ENCODE results near the gene TUT4.

TUT4 gene

DNA sequence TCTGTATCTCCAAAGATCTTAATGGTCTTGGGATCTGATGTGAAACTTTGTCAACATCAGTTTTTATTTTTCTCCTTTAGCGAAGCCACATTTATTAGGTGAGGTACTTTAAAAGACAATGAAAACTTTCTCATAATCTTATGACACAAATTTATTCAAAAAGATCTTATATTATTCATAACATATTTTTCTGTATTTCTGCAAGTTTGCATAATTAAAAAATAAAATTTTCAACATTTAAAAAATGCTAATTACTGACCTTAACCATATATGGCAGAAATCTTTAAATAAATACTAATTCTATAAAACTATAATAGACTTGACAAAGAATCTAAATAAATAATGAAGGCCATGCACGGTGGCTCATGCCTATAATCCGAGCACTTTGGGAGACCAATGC lies 75.9 kb downstream of the TUT4 start:
- no peak for ATAC-seq
- H3K9me3 Mint-ChIP-seq: no peaks in the 10 kb centered on the region
- peaks cover 22% of the 10 kb centered on the region for H3K36me3 Mint-ChIP-seq
- H3K27ac Mint-ChIP-seq: no peak overlapping the region
- H3K4me3 Mint-ChIP-seq: no peak overlapping the region
- H3K27me3 Mint-ChIP-seq: no peaks in the 10 kb centered on the region
- H3K4me1 Mint-ChIP-seq: no peaks in the 10 kb centered on the region

DNA sequence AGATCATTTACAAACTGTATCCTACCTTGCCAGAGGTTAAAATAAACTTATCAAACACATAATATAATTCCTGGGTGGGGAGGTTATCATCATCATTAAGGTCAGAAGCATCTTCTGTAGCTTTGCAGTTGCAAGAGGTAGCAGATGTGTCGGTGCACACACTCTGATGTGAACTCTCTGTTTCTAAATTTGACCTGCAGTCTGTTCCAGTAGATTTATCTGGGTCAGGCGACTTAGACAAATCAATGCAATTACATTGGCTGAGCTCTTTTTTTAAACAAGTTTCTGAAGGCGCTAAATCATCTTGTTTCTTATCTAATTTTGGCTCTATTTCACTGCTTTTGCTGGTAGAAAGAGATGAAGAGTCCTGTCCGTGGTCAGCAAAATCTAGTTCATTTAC lies 78.1 kb downstream of the TUT4 start:
- no peak overlapping the region for H3K27ac Mint-ChIP-seq
- H3K27me3 Mint-ChIP-seq: no peaks in the 10 kb centered on the region
- no peak overlapping the region for H3K4me3 Mint-ChIP-seq
- no peak for ATAC-seq
- no peaks in the 10 kb centered on the region for H3K4me1 Mint-ChIP-seq
- no peaks in the 10 kb centered on the region for H3K9me3 Mint-ChIP-seq
- peaks cover 30% of the 10 kb centered on the region for H3K36me3 Mint-ChIP-seq

DNA sequence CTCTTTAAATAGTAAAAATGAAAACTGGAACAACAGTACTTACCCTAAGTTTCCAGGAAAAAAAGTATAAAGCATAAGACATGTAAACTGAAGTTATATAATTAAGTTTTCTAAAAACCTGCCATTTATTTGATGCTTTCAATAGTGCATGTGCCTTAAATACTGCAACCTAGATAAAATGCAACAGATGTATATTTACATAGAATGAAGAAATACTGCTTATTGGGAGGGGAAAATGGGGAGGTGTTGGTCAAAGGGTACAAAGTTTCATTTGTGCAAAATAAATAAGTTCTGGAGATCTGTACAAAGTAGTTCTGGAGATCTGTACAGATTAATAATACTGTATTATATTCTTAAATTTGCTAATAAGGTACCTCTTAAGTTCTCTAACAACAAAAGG lies 79.9 kb downstream of the TUT4 start:
- H3K27ac Mint-ChIP-seq: no peak overlapping the region
- no peaks in the 10 kb centered on the region for H3K9me3 Mint-ChIP-seq
- H3K4me3 Mint-ChIP-seq: no peak overlapping the region
- no peak for ATAC-seq
- peaks cover 30% of the 10 kb centered on the region for H3K36me3 Mint-ChIP-seq
- no peaks in the 10 kb centered on the region for H3K4me1 Mint-ChIP-seq
- H3K27me3 Mint-ChIP-seq: no peaks in the 10 kb centered on the region

DNA sequence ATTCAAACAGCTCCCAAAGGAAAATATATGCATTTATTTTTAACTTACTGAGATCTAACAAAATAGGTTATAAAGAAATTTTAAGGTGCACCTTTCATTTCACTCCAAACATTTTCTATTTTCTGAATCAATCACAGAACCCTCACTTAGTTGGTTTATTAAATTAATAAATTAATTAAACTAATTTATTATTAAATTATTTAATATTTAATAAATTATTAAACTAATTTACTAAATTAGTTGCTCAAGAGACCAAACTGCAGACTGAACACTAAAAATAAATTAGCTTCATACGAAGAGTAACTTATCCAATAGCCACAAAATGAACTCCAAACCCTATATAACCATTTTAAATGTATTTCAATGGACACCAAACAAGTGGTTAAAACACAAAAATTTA lies 80.5 kb downstream of the TUT4 start:
- H3K27me3 Mint-ChIP-seq: no peaks in the 10 kb centered on the region
- H3K36me3 Mint-ChIP-seq: peaks cover 35% of the 10 kb centered on the region
- no peak overlapping the region for H3K4me3 Mint-ChIP-seq
- H3K4me1 Mint-ChIP-seq: no peaks in the 10 kb centered on the region
- no peak overlapping the region for H3K27ac Mint-ChIP-seq
- ATAC-seq: no peak
- no peaks in the 10 kb centered on the region for H3K9me3 Mint-ChIP-seq

DNA sequence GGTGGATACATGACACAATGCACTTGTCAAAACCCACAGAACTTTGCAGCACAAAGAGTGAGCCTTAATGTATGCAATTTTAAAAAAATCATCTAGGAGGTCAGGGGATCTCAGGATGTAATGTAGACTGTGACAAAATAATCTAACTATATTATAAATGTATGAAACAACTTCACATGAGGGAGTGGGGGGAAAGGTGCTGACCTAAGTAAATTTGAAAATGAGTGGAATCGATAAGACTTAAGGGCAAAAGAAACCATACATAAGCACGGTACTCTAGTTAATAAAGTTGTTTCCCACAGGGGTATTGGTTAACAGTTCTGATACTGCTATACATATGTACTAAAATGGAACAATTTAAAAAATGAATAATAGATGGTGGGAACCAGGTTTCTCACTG lies 83.8 kb downstream of the TUT4 start:
- no peak overlapping the region for H3K4me3 Mint-ChIP-seq
- H3K27me3 Mint-ChIP-seq: no peaks in the 10 kb centered on the region
- H3K4me1 Mint-ChIP-seq: no peaks in the 10 kb centered on the region
- peaks cover 33% of the 10 kb centered on the region for H3K36me3 Mint-ChIP-seq
- H3K27ac Mint-ChIP-seq: no peak overlapping the region
- H3K9me3 Mint-ChIP-seq: no peaks in the 10 kb centered on the region
- ATAC-seq: no peak

DNA sequence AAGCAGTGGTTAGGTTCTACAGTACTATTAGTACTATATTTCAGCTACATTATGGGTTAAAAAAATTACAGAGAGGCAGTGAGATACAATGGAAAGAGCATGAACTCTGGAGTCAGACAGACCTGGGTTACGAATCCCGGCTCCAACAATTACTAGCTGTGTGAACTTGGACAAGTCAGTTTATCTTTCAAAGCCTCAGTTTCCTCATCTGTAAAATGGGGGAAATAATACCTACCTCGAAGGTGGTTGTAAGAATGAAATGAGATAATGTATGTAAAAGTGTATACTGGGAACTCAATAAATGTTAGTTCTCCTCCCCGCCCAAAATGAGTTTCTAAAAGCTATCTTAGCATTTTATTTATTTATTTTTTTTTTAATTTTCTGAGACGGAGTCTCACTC lies 89.0 kb downstream of the TUT4 start:
- Mint-ChIP-seq H3K36me3 (peaks cover 32% of the 10 kb centered on the region), H3K27me3 (no peaks in the 10 kb centered on the region), H3K27ac (no peak overlapping the region), H3K9me3 (no peaks in the 10 kb centered on the region), H3K4me3 (no peak overlapping the region), H3K4me1 (no peaks in the 10 kb centered on the region)
- ATAC-seq: no peak

DNA sequence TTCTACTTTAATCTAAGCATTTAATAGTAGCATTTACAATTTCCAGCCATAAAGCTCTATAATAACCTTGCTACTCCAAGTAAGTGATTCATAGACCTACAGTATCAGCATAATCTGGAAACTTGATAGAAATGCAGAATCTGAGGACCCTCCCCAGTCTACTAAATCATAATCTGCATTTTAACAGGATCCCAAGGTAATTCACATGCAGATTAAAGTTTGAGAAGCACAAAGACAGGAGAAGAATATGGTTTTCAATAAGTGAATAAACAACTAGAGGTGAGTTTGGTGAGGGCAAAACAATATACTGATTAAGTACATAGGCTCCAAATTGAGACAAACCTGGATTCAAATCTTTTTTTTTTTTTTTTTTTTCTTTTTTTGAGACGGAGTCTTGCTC lies 91.1 kb downstream of the TUT4 start:
- H3K4me1 Mint-ChIP-seq: no peaks in the 10 kb centered on the region

DNA sequence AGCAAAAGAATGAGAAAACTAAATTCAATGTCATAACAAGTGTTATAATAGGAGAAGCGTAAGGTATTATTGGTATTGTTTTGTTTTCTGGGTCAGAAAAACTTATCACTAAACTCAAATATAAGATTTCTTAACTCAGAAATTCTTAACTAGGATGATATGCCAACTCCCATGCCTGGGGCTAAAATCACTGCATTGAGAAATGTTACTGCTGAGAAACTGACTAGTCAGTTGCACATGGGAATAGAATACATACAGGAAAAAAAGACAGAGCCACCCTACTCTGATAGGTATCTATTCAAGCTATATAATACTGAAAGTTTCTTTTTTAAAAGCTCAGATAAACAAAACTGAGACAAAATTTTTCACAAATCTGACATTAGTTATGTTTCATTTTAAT lies 92.2 kb downstream of the TUT4 start:
- H3K36me3 Mint-ChIP-seq: peaks cover 31% of the 10 kb centered on the region
- ATAC-seq: no peak
- H3K9me3 Mint-ChIP-seq: no peaks in the 10 kb centered on the region
- no peaks in the 10 kb centered on the region for H3K4me1 Mint-ChIP-seq
- H3K4me3 Mint-ChIP-seq: no peak overlapping the region
- H3K27me3 Mint-ChIP-seq: no peaks in the 10 kb centered on the region
- no peak overlapping the region for H3K27ac Mint-ChIP-seq

More for the DNA sequence above, 91.1 kb downstream of the TUT4 start:
- ATAC-seq: no peak
- peaks cover 30% of the 10 kb centered on the region for H3K36me3 Mint-ChIP-seq
- H3K27ac Mint-ChIP-seq: no peak overlapping the region
- no peak overlapping the region for H3K4me3 Mint-ChIP-seq
- no peaks in the 10 kb centered on the region for H3K27me3 Mint-ChIP-seq
- no peaks in the 10 kb centered on the region for H3K9me3 Mint-ChIP-seq

DNA sequence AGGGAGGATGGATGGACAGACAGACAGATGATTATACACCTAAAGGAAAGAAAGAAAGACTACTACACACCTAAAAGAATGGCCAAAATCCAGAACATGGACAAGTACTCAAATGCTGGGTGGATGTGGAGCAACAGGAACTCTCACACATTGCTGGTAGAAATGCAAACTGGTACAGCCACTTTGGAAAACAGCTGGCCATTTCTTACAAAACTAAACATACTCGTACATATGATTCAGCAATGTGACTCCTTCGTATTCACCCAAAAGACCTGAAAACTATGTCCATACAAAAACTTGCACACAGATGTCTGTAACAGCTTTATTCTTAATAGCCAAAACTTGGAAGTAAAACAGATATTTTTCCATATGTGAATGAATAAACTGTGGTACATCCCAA lies 97.2 kb downstream of the TUT4 start:
- Mint-ChIP-seq H3K27me3 (no peaks in the 10 kb centered on the region), H3K27ac (no peak overlapping the region), H3K36me3 (peaks cover 40% of the 10 kb centered on the region), H3K4me3 (no peak overlapping the region), H3K9me3 (no peaks in the 10 kb centered on the region), H3K4me1 (peaks cover 4% of the 10 kb centered on the region)
- ATAC-seq: no peak

DNA sequence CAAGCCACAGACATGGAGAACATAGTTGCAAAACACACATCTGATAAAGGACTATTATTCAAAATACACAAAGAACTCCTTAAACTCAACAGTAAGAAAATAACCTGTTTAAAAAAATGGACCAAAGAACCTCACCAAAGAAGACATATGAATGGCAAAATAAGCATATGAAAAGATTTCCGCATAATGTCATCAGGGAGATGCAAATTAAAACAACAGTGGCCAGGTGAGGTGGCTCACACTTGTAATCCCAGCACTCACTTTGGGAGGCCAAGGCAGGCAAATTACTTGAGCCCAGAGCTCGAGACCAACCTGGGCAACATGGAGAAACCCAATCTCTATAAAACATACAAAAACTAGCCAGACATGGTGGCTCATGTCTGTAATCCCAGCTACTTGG lies 98.1 kb downstream of the TUT4 start:
- ATAC-seq: no peak
- Mint-ChIP-seq H3K27me3 (no peaks in the 10 kb centered on the region), H3K4me3 (no peak overlapping the region), H3K27ac (no peak overlapping the region), H3K9me3 (no peaks in the 10 kb centered on the region), H3K36me3 (peaks cover 34% of the 10 kb centered on the region), H3K4me1 (peaks cover 4% of the 10 kb centered on the region)

DNA sequence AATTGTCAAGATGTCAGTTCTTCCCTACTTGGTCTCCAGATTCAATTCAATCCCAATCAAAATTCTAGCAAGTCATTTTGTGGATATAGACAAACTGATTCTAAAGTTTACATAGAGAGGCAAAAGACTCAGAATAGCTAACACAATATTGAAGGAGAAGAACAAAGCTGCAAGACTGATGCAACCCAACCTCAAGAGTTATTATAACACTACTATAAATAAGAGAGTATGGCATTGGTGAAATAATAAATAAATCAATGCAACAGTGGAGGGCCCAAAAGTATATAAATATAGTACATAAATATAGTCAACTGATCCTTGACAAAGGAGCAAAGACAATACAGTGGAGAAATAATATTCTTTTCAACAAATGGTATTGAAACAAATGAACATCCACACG lies 98.8 kb downstream of the TUT4 start:
- H3K9me3 Mint-ChIP-seq: no peaks in the 10 kb centered on the region
- no peaks in the 10 kb centered on the region for H3K27me3 Mint-ChIP-seq
- no peak overlapping the region for H3K4me3 Mint-ChIP-seq
- peaks cover 4% of the 10 kb centered on the region for H3K4me1 Mint-ChIP-seq
- H3K36me3 Mint-ChIP-seq: peaks cover 34% of the 10 kb centered on the region
- no peak for ATAC-seq
- no peak overlapping the region for H3K27ac Mint-ChIP-seq

DNA sequence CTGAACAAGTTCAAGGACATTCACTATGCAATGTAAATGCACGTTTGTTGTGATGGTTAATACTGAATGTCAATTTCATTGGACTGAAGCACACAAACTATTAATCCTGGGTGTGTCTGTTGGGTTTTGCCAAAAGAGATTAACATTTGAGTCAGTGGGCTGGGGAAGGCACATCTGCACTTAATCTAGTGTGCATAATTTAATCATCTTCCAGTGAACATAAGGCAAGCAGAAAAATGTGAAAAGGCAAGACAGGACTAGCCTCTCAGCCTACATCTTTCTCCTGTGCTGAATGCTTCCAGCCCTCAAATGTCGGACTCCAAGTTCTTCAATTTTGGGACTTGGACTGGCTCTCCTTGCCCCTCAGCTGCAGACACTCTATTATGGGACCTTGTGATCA lies 108.4 kb downstream of the TUT4 start:
- Mint-ChIP-seq H3K9me3 (no peaks in the 10 kb centered on the region), H3K36me3 (peaks cover 31% of the 10 kb centered on the region), H3K4me3 (no peak overlapping the region), H3K27ac (no peak overlapping the region), H3K27me3 (no peaks in the 10 kb centered on the region), H3K4me1 (no peaks in the 10 kb centered on the region)
- no peak for ATAC-seq

DNA sequence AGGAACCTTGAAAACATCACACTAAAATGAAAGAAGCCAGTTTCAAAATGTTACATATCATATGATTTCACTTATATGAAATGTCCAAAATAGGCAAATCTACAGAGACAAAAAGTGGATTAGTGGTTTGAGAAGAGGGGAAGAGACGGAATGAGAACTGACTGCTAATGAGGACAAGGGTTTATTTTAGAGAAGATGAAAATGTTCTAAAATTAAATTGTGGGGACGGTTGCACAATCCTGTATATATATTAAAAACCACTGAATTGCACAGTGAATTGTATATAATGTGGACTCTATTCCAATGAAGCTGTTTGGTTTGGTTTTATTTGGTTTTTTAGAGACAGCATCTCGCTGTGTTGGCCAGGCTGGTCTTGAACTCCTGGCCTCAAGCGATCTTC lies 112.9 kb downstream of the TUT4 start:
- H3K4me1 Mint-ChIP-seq: no peaks in the 10 kb centered on the region
- no peak overlapping the region for H3K27ac Mint-ChIP-seq
- no peaks in the 10 kb centered on the region for H3K27me3 Mint-ChIP-seq
- H3K36me3 Mint-ChIP-seq: peaks cover 57% of the 10 kb centered on the region
- no peak for ATAC-seq
- H3K4me3 Mint-ChIP-seq: no peak overlapping the region
- H3K9me3 Mint-ChIP-seq: no peaks in the 10 kb centered on the region

DNA sequence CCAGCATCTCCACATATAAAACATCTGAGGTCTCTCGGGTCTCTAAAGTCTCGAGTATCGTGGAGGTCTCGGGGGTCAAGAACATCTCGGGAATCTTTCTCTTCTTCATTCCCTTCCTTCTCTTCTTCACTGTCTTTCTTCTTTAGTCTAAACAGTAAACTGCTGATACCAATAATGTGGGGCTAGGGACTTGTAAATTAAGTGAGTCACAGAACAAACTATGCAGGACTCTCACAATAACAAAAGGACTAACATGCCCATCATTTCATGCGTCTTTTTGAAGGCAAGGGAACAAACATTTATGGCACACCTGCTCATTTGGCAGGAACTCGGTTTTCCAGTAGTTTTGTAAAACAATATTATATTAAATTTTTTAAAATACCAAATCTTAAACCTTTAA lies 116.1 kb downstream of the TUT4 start:
- no peaks in the 10 kb centered on the region for H3K27me3 Mint-ChIP-seq
- H3K9me3 Mint-ChIP-seq: no peaks in the 10 kb centered on the region
- no peak overlapping the region for H3K27ac Mint-ChIP-seq
- H3K4me3 Mint-ChIP-seq: no peak overlapping the region
- no peak for ATAC-seq
- no peaks in the 10 kb centered on the region for H3K4me1 Mint-ChIP-seq
- peaks cover 75% of the 10 kb centered on the region for H3K36me3 Mint-ChIP-seq

DNA sequence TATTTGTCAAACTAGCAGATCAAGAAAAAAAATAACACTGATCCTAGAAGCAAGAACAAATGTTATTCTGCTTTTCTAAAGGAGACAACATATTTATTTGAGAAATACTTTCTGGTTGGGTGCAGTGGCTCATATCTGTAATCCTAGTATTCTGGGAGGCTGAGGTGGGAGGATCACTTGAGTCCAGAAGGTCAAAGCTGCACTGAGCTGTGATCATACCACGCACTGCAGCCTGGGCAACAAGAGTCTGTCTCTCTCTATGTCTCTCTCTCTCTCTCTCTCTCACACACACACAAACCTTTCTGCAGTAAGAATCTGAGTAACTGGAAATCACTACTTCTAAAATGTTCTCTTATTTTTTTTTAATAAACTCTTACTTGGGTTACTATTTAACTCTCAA lies 117.2 kb downstream of the TUT4 start:
- Mint-ChIP-seq H3K36me3 (peaks cover 75% of the 10 kb centered on the region), H3K27ac (no peak overlapping the region), H3K4me1 (no peaks in the 10 kb centered on the region), H3K4me3 (no peak overlapping the region), H3K27me3 (no peaks in the 10 kb centered on the region), H3K9me3 (no peaks in the 10 kb centered on the region)
- ATAC-seq: no peak

DNA sequence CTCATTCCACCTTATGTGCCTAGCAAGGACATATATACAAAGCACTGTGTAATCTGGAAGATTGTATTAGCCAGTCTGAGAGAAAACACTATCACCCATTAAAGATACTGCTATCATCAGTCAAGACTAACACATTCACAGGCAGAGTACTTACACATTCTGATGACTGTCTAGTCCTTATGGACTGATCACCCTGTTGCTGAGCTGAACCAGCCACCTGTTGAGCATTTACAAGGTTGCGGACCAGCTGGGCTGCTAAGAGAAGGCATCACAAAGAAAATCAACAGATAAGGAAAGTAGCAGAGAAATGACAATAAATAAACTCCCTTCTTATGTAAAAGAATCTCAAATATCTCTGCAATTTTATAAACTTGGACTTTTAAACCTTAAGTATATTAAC lies 117.7 kb downstream of the TUT4 start:
- Mint-ChIP-seq H3K9me3 (no peaks in the 10 kb centered on the region), H3K4me1 (no peaks in the 10 kb centered on the region), H3K36me3 (peaks cover 75% of the 10 kb centered on the region), H3K27ac (no peak overlapping the region), H3K4me3 (no peak overlapping the region), H3K27me3 (no peaks in the 10 kb centered on the region)
- ATAC-seq: no peak

DNA sequence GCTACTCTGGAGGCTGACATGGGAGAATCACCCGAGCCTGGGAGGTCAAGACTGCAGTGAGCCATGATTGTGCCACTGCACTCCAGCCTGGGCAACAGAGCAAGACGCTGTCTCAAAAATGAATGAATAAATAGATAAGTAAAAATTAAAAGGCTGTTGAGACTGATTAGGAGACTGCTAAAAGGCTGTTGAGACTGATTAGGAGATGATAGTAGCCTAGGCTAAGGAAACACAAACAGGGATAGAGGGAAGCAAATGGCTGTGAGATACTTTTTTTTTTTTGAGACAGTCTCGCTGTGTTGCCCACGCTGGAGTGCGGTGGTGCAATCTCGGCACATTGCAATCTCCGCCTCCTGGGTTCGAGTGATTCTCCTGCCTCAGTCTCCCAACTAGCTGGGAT lies 120.1 kb downstream of the TUT4 start:
- Mint-ChIP-seq H3K4me1 (no peaks in the 10 kb centered on the region), H3K4me3 (no peak overlapping the region), H3K9me3 (no peaks in the 10 kb centered on the region), H3K27me3 (no peaks in the 10 kb centered on the region), H3K27ac (peak overlapping the region; percentile 63), H3K36me3 (peaks cover 74% of the 10 kb centered on the region)
- no peak for ATAC-seq

Data from stimulated activated memory B cell treated with anti-CD40 and anti-IgM and Interleukin-4, amounts not matched to agents 10 μg/mL and 1 μg/mL and 100 μg/mL, for 72 hours (primary cell).